ENCODE data around the gene EHF. TPM values are rescaled to one million over a fixed set of nuclear protein-coding genes. Genes with fewer than 3 reads are reported as not detected.

The EHF gene
- total and polyA plus RNA-seq, 2 of the 8 experiments (the other 6 are each of a cell fraction or from before 2014, with no cell fraction given): not detected

GRCh38 chr11:34643311-34643710 lies 22.4 kb downstream of the EHF start:
- Histone ChIP-seq H3K14ac (ENCODE audit: insufficient read length) (no peak overlapping the region), H3K4me2 (ENCODE audit: insufficient read depth in 1 of 2, low read depth in 2 of 2, low read length in 2 of 2) (no peak overlapping the region), H3K23me2 (ENCODE audit: low read depth, low read length) (no peaks in the 10 kb centered on the region; the same call in 1 of the 2 replicates), H2BK20ac (ENCODE audit: low read length) (no peak overlapping the region), H2BK15ac (ENCODE audit: low read length) (no peak overlapping the region), H2AFZ (ENCODE audit: low read length) (no peak overlapping the region), H3K9me3 (ENCODE audit: insufficient read depth in 2 of 2, low read depth in 1 of 2, low read length in 1 of 2) (no peaks in the 10 kb centered on the region), H4K8ac (ENCODE audit: extremely low read depth, insufficient read depth, low read length) (no peak overlapping the region), H2BK5ac (ENCODE audit: low read depth, low read length) (no peak overlapping the region), H3K27me3 (replicated peaks in 1 of 4; ENCODE audit: control insufficient read depth in 3 of 4, extremely low read depth in 1 of 4, insufficient read depth in 3 of 4, low read length in 3 of 4) (no peaks in the 10 kb centered on the region), H3K23ac (ENCODE audit: insufficient read length) (no peak overlapping the region), H2AK5ac (ENCODE audit: low read depth, low read length) (no peak overlapping the region), H4K5ac (ENCODE audit: insufficient read length, low read depth, low read length) (no peak overlapping the region), H3K9ac (replicated peaks in 1 of 4; ENCODE audit: extremely low read depth in 1 of 4, low read depth in 3 of 4, low read length in 3 of 4) (no peak overlapping the region), H2BK12ac (ENCODE audit: low read depth, low read length) (no peak overlapping the region), H2BK120ac (replicated peaks; ENCODE audit: low read depth, low read length) (no peak overlapping the region), H3K4me3 (ENCODE audit: extremely low read depth in 1 of 4, insufficient read depth in 2 of 4, low read depth in 3 of 4, low read length in 4 of 4) (no peak overlapping the region), H3K4ac (replicated peaks; ENCODE audit: insufficient read length, low read depth, low read length) (no peak overlapping the region), H3K56ac (replicated peaks; ENCODE audit: insufficient read length, low read depth, low read length) (no peak overlapping the region), H3K27ac (ENCODE audit: low read depth, low read length) (no peak overlapping the region), H3K36me3 (ENCODE audit: control insufficient read depth in 2 of 4, insufficient read depth in 4 of 4, low read length in 3 of 4) (no peaks in the 10 kb centered on the region), H4K91ac (replicated peaks; ENCODE audit: insufficient read length, low read length) (no peak overlapping the region), H3K18ac (ENCODE audit: extremely low read depth, low read length) (no peak overlapping the region), H3K79me2 (ENCODE audit: control insufficient read depth in 1 of 2, insufficient read depth in 2 of 2, low read length in 2 of 2) (no peaks in the 10 kb centered on the region), H4K20me1 (replicated peaks in 1 of 2; ENCODE audit: control insufficient read depth in 1 of 2, insufficient read depth in 2 of 2, low read length in 2 of 2) (no peaks in the 10 kb centered on the region), H3K4me1 (replicated peaks in 1 of 4; ENCODE audit: control insufficient read depth in 3 of 4, insufficient read depth in 4 of 4, low read length in 3 of 4) (peaks cover 0 to 2% (median 0%) of the 10 kb centered on the region in 4 experiments; a peak in 1 of 7 replicates), H3K79me1 (ENCODE audit: low read depth, low read length) (no peaks in the 10 kb centered on the region)
- TF ChIP-seq SIRT6 (IDR thresholded peaks at IDR 0.05; ENCODE audit: low read length) (no peak), CREB1 (IDR thresholded peaks at IDR 0.05) (no peak), TAF1 (IDR thresholded peaks at IDR 0.05; ENCODE audit: low read depth, low read length) (no peak), POLR2AphosphoS5 (IDR thresholded peaks at IDR 0.05; ENCODE audit: low read depth, low read length) (no peak), NRF1 (IDR thresholded peaks at IDR 0.05; ENCODE audit: low read depth, low read length) (no peak), POU5F1 (IDR thresholded peaks at IDR 0.05; ENCODE audit: low read depth, low read length) (no peak), EP300 (IDR thresholded peaks at IDR 0.05; ENCODE audit: borderline replicate concordance in 1 of 2, low read depth in 2 of 2, low read length in 2 of 2) (no peak), MAX (IDR thresholded peaks at IDR 0.05) (no peak), USF2 (IDR thresholded peaks at IDR 0.05; ENCODE audit: low read length) (no peak), GTF2F1 (IDR thresholded peaks at IDR 0.05; ENCODE audit: borderline replicate concordance, low read depth, low read length) (no peak), CBX8 (IDR thresholded peaks at IDR 0.05; ENCODE audit: borderline replicate concordance, low read depth, low read length) (no peak), CHD2 (IDR thresholded peaks at IDR 0.05; ENCODE audit: low read length) (no peak), SIX5 (IDR thresholded peaks at IDR 0.05; ENCODE audit: low read depth, low read length) (no peak), KDM1A (IDR thresholded peaks at IDR 0.05; ENCODE audit: borderline replicate concordance, low read length) (no peak), KDM5A (IDR thresholded peaks at IDR 0.05; ENCODE audit: low read length) (no peak)
- no peak for FAIRE-seq
- ChIA-PET POLR2A (ENCODE audit: partially characterized antibody) (no interaction called here), CTCF (ENCODE audit: partially characterized antibody) (interaction anchor here (0.6 to 1.4 kb wide), 6 partner anchors 9 to 835 kb away, joined by 3 to 4 read pairs (median 3); no protein-coding TSS in a partner anchor)
- 77% methylated on average over 3 of the region's 3 CpGs; no CpG with 5 or more reads in 1 of the 2 experiments for WGBS, 2 experiments (ENCODE audit: extremely low coverage in 1 of 2, insufficient coverage in 1 of 2, insufficient read length in 1 of 2, insufficient replicate concordance in 2 of 2, low coverage in 1 of 2, low lambda C conversion rate in 2 of 2, missing lambda C conversion rate in 1 of 2)
- no peak for DNase-seq (ENCODE audit: low read depth in 1 of 2, low spot score in 2 of 2)
